ENCODE measurements around the gene ETFB. TPM values are rescaled to one million over a fixed set of nuclear protein-coding genes. Genes with fewer than 3 reads are reported as not detected.

Gene ETFB
- total and polyA plus RNA-seq, 9 of the 15 experiments (the other 6 are each of a cell fraction or from before 2014, with no cell fraction given), result 18.1 to 143 (median 96.1) TPM

DNA sequence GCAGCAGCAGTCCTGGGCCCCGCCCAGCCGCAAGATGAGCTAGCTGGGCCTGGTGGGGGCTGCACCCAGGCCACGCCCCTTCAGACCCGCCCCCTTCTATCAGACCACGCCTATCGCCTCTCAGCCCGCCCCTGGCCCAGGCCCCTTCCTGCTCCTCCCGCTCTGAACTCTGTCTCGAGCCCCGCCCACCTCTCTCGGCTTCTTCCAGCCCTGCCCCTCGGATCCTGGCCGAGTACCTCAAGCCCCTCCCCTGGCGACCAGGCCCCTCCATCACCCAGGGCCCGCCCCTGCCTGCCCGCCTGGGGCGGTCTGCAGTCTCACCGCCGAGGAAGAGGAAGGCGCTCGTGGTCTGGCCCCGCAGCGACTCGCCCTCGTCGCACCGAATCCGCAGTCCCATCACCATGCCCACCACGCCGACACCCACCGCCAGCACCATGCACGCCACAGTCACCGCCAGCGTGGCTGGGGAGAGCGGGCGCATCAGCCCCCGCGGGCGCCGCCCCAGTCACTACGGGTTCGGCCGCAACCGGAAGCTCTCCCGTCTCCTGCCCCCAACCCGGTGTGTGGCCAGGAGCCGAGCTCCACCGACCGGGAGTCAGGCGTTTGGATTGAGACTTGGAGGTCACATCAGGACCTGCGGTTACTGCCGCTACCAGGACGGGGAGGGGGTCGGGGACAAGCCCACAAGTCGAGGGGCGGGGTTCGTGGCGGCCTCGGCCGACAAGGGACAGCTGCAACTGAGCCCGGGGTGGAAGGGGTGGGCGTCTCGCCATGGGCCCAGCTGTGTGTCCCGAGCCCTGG is 1.6 kb upstream of the ETFB start (continued):
- TF ChIP-seq, protein P1, sequence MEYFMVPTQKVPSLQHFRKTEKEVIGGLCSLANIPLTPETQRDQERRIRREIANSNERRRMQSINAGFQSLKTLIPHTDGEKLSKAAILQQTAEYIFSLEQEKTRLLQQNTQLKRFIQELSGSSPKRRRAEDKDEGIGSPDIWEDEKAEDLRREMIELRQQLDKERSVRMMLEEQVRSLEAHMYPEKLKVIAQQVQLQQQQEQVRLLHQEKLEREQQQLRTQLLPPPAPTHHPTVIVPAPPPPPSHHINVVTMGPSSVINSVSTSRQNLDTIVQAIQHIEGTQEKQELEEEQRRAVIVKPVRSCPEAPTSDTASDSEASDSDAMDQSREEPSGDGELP (CRISPR knock-in tag; IDR thresholded peaks at IDR 0.05; ENCODE audit: borderline replicate concordance), result peak; percentile 77
- TF ChIP-seq RBM14 (IDR thresholded peaks at IDR 0.05; ENCODE audit: borderline replicate concordance, insufficient read depth, low read depth, low read length), result no peak
- TF ChIP-seq ZNF121 (CRISPR knock-in tag; conservative IDR thresholded peaks at IDR 0.05), result no peak
- TF ChIP-seq SIRT6 (IDR thresholded peaks at IDR 0.05; ENCODE audit: low read depth, low read length), result no peak
- TF ChIP-seq ZKSCAN3 (CRISPR knock-in tag; IDR thresholded peaks at IDR 0.05), result no peak
- no peak for TF ChIP-seq TCF3 (CRISPR knock-in tag; IDR thresholded peaks at IDR 0.05)
- TF ChIP-seq, protein P2, sequence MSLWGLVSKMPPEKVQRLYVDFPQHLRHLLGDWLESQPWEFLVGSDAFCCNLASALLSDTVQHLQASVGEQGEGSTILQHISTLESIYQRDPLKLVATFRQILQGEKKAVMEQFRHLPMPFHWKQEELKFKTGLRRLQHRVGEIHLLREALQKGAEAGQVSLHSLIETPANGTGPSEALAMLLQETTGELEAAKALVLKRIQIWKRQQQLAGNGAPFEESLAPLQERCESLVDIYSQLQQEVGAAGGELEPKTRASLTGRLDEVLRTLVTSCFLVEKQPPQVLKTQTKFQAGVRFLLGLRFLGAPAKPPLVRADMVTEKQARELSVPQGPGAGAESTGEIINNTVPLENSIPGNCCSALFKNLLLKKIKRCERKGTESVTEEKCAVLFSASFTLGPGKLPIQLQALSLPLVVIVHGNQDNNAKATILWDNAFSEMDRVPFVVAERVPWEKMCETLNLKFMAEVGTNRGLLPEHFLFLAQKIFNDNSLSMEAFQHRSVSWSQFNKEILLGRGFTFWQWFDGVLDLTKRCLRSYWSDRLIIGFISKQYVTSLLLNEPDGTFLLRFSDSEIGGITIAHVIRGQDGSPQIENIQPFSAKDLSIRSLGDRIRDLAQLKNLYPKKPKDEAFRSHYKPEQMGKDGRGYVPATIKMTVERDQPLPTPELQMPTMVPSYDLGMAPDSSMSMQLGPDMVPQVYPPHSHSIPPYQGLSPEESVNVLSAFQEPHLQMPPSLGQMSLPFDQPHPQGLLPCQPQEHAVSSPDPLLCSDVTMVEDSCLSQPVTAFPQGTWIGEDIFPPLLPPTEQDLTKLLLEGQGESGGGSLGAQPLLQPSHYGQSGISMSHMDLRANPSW (CRISPR knock-in tag; IDR thresholded peaks at IDR 0.05), result no peak
- no peak for TF ChIP-seq ZNF75A (CRISPR knock-in tag; IDR thresholded peaks at IDR 0.05)
- TF ChIP-seq SAFB (IDR thresholded peaks at IDR 0.05; ENCODE audit: borderline replicate concordance, low read depth, low read length), result 0 out of 2 replicates have a peak, but pooled peaks have one; percentile 38
- TF ChIP-seq SMAD2 (IDR thresholded peaks at IDR 0.05; ENCODE audit: low read depth, low read length), result no peak
- no peak for TF ChIP-seq FOS (IDR thresholded peaks at IDR 0.05; ENCODE audit: extremely low read depth, insufficient read length)
- 0 out of 2 replicates have a peak, but pooled peaks have one; percentile 61 for TF ChIP-seq ESRRA (IDR thresholded peaks at IDR 0.05; ENCODE audit: borderline replicate concordance, low read depth)
- peak; percentile 65 for TF ChIP-seq SAP30 (IDR thresholded peaks at IDR 0.05; ENCODE audit: borderline replicate concordance, insufficient read depth, low read depth, low read length, poor library complexity, severe bottlenecking)
- TF ChIP-seq SPI1 (IDR thresholded peaks at IDR 0.05; ENCODE audit: borderline replicate concordance, low read depth, low read length), result 0 out of 2 replicates have a peak, but pooled peaks have one; percentile 6
- no peak for TF ChIP-seq SNRNP70 (optimal IDR thresholded peaks at IDR 0.05; ENCODE audit: low read depth, low read length)
- TF ChIP-seq CBFA2T2 (conservative IDR thresholded peaks at IDR 0.05), result no peak
- TF ChIP-seq ZNF79 (CRISPR knock-in tag; IDR thresholded peaks at IDR 0.05; ENCODE audit: low read depth), result no peak
- TF ChIP-seq, protein P3, sequence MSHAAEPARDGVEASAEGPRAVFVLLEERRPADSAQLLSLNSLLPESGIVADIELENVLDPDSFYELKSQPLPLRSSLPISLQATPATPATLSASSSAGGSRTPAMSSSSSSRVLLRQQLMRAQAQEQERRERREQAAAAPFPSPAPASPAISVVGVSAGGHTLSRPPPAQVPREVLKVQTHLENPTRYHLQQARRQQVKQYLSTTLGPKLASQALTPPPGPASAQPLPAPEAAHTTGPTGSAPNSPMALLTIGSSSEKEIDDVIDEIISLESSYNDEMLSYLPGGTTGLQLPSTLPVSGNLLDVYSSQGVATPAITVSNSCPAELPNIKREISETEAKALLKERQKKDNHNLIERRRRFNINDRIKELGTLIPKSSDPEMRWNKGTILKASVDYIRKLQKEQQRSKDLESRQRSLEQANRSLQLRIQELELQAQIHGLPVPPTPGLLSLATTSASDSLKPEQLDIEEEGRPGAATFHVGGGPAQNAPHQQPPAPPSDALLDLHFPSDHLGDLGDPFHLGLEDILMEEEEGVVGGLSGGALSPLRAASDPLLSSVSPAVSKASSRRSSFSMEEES (CRISPR knock-in tag; IDR thresholded peaks at IDR 0.05), result no peak
- peak; percentile 31; the same call in 1 of the 2 replicates for TF ChIP-seq CBFA2T3 (IDR thresholded peaks at IDR 0.05)
- TF ChIP-seq KDM2B (CRISPR knock-in tag; IDR thresholded peaks at IDR 0.05), result no peak
- peak; percentile 54; a peak in 2 of 4 replicates for TF ChIP-seq SIN3A (IDR thresholded peaks at IDR 0.05; ENCODE audit: borderline replicate concordance in 2 of 2, control insufficient read depth in 1 of 2, low read depth in 2 of 2, low read length in 2 of 2)
- TF ChIP-seq DMBX1 (CRISPR knock-in tag; IDR thresholded peaks at IDR 0.05; ENCODE audit: borderline replicate concordance), result no peak
- no peak for TF ChIP-seq ZNF584 (CRISPR knock-in tag; IDR thresholded peaks at IDR 0.05; ENCODE audit: low read depth)

Data from K562 (cell line).